Spleen (tissue), 11 donors: ENCODE data around the gene SPDYE2. TPM values are rescaled to one million over a fixed set of nuclear protein-coding genes. Genes with fewer than 3 reads are reported as not detected.
"Not testable (repeated sequence)": the region's sequence is repeated elsewhere in the genome, so short reads cannot be mapped to it uniquely, and the experiment has no call there.

ENCODE experiments used
- DNase-seq: peaks from one replicate; pipeline ENCODE4 v3.0.0-alpha.2; 2020
- H3K27ac ChIP-seq, 8 donors: fragments of 200-600 bp; sonication (generic) in 7 of 8; 1 replicate in 4 of 8; 2 replicates in 4 of 8; pipeline versions ENCODE4 v1.5.0 to v1.8.0; 2016 to 2021; ENCODE audit warnings: inconsistent platforms in 4 of 8, mild to moderate bottlenecking in 4 of 8, moderate library complexity in 1 of 8
- H3K27me3 ChIP-seq, 7 donors: fragments of 200-600 bp; sonication (generic) in 6 of 7; replicated peaks in 1 of 7; 1 replicate in 4 of 7; 2 replicates in 3 of 7; pipeline versions ENCODE4 v1.5.0 to v1.8.0; 2016 to 2021; ENCODE audit warnings: inconsistent platforms in 3 of 7, mild to moderate bottlenecking in 1 of 7
- H3K36me3 ChIP-seq, 6 donors: fragments of 200-600 bp; sonication (generic) in 5 of 6; 1 replicate in 4 of 6; 2 replicates in 2 of 6; pipeline versions ENCODE4 v1.5.0 to v1.8.0; 2016 to 2021; ENCODE audit warnings: inconsistent platforms in 2 of 6
- H3K4me1 ChIP-seq, 6 donors: fragments of 200-600 bp; sonication (generic) in 5 of 6; 1 replicate in 3 of 6; 2 replicates in 3 of 6; pipeline versions ENCODE4 v1.5.0 to v1.8.0; 2016 to 2021; ENCODE audit warnings: inconsistent platforms in 3 of 6
- H3K4me3 ChIP-seq, 8 donors: fragments of 200-600 bp; sonication (generic) in 7 of 8; 1 replicate in 4 of 8; 2 replicates in 4 of 8; pipeline versions ENCODE4 v1.5.0 to v1.8.0; 2016 to 2021; ENCODE audit warnings: inconsistent platforms in 4 of 8, mild to moderate bottlenecking in 4 of 8, moderate library complexity in 2 of 8
- H3K9me3 ChIP-seq, 8 donors: fragments of 200-600 bp; sonication (generic) in 7 of 8; 1 replicate in 4 of 8; 2 replicates in 4 of 8; pipeline versions ENCODE4 v1.5.0 to v1.8.0; 2016 to 2021; ENCODE audit warnings: inconsistent platforms in 4 of 8
- POLR2AphosphoS5 ChIP-seq, 3 donors: sonication (generic); formaldehyde crosslinking; IDR thresholded peaks; one replicate each; pipeline ENCODE4 v1.5.1; 2017; ENCODE audit warnings: antibody characterized with exemption in 3 of 3
- WGBS, 5 donors: extraction: QIAGEN DNeasy Blood & Tissue Kit in 3 of 5; methylation state at CpG; one replicate each; pipeline versions ENCODE4 v1.1.5 to v1.1.7; 2013 to 2018; 5-methylcytosine and 5-hydroxymethylcytosine counted together
- intact Hi-C: fragments of 100-400 bp; cut with DNase I; formaldehyde crosslinking; loops from one replicate; pipeline ENCODE4 v1.15.0; 2023; ENCODE audit warnings: low total_unique reads
- polyA plus RNA-seq, 3 donors: library from polyadenylated mRNA; stranded (reverse); fragments of 200-250 nt; gene quantifications; one replicate each; pipeline ENCODE4 v1.2.1, GENCODE V29; 2013
- total RNA-seq, 7 donors: library from RNA; depleted of rRNA in 3 of 7; stranded (reverse); fragments of >200 nt in 3 of 7; fragmentation: NEBNext Ultra II Directional in 4 of 7; extraction: Animal tissue kit (Norgen Biotek cat#: 25700) in 4 of 7; gene quantifications; one replicate each; pipeline versions ENCODE4 v1.1.0 to v1.2.1, GENCODE V29; 2016 to 2021
- TF ChIP-seq, protein P1 (sequence below), 11 experiments: fragments of 200-600 bp in 7 of 11; fragments of 450-650 bp in 4 of 11; sonication (generic) in 4 of 11; IDR thresholded peaks in 8 of 11; conservative IDR thresholded peaks in 3 of 11; 1 replicate in 7 of 11; 2 replicates in 4 of 11; pipeline versions ENCODE4 v1.4.0 to v1.8.0; 2016 to 2021; ENCODE audit warnings: antibody characterized with exemption in 11 of 11, inconsistent platforms in 4 of 11, mild to moderate bottlenecking in 1 of 11
- donor health status: healthy with polysubstance abuse.
- donor health status: DM: no; HTN: no; CAD: no; lungs with moderate emphysema.
- donor health status: DM: no; HTN: no; CAD: no.
- donor health status: Bipolar disorder and iron deficiency.
- donor health status: healthy.
- donor health status: DM: no; HTN: no; CAD: no.
- donor health status: DM: yes; HTN: yes; CAD: no.

SPDYE2 gene
- total and polyA plus RNA-seq, 10 donors, result 0.13 to 0.52 (median 0.37) TPM; not detected in 7

DNA sequence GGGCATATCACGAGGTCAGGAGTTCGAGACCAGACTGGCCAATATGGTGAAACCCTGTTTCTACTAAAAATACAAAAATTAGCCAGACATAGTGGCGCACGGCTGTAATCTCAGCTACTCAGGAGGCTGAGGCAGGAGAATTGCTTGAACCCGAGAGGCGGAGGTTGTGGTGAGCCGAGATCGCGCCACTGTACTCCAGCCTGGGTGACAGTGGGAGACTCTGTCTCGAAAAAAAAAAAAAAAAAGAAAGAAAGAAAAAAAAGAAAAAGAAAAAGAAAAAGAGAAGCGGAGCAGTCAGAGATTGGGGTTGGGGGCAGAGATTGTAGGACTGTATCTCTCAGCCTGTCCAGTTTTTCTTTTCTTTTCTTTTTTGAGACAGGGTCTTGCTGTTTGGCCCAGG, 8.3 kb upstream of the SPDYE2 start:
- DNase-seq, H3K36me3 ChIP-seq, H3K4me1 ChIP-seq, H3K27ac ChIP-seq, H3K27me3 ChIP-seq, H3K9me3 ChIP-seq, intact Hi-C loops, H3K4me3 ChIP-seq: not testable (repeated sequence)
- WGBS, 5 donors, result 80 to 100% (median 95%) methylated on average over 1 to 7 of the region's 11 CpGs

- H3K4me3 ChIP-seq, H3K27me3 ChIP-seq, intact Hi-C loops, H3K4me1 ChIP-seq, H3K9me3 ChIP-seq, DNase-seq, H3K27ac ChIP-seq, H3K36me3 ChIP-seq: not testable (repeated sequence)
- WGBS, 5 donors, result no CpG with 5 or more reads among the region's 8 CpGs
Observed at GRCh38 chr7:102543596-102543995, 7.4 kb upstream of the SPDYE2 start, which contains the start of gene UPK3BL2. UPK3BL2 (minus strand) TSS chr7:102543696; CDS start chr7:102543636, 60 bp downstream.

GRCh38 chr7:102544372-102544771, 6.7 kb upstream of the SPDYE2 start:
- DNase-seq, H3K4me3 ChIP-seq, H3K36me3 ChIP-seq, H3K27me3 ChIP-seq, intact Hi-C loops, H3K4me1 ChIP-seq, H3K9me3 ChIP-seq, H3K27ac ChIP-seq: not testable (repeated sequence)
- no CpG with 5 or more reads among the region's 1 CpG for WGBS, 5 donors

GRCh38 chr7:102545288-102545687, 5.7 kb upstream of the SPDYE2 start:
- H3K9me3 ChIP-seq, H3K4me3 ChIP-seq, H3K36me3 ChIP-seq, DNase-seq, intact Hi-C loops, H3K27ac ChIP-seq, H3K27me3 ChIP-seq, H3K4me1 ChIP-seq: not testable (repeated sequence)
- WGBS, 5 donors, result 80 to 87% (median 85%) methylated on average over 6 to 9 of the region's 12 CpGs; no CpG with 5 or more reads in 2 of the 5 donors

DNA sequence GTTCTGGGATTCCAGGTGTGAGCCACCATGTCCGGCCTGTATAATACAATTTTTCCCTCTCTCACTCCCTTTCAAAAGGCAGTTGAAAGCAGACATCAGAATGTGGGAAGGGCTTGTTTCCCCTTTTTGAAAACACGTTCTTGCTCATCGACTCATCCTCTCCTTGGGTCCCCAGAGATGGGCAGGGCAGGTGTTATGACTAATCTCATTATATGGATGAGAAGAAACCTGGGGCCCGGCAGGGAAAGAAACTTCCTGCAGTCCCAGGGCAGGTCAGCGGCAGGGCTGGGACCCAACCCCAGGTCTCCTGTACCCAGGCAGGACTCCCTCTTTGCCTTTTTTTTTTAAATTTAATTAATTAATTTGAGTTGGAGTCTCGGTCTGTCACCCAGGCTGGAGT, 4.7 kb upstream of the SPDYE2 start:
- WGBS, 5 donors, result 67 to 86% (median 82%) methylated on average over 1 to 2 of the region's 6 CpGs; no CpG with 5 or more reads in 1 of the 5 donors
- DNase-seq, H3K9me3 ChIP-seq, intact Hi-C loops, H3K27me3 ChIP-seq, H3K36me3 ChIP-seq, H3K4me3 ChIP-seq, H3K27ac ChIP-seq, H3K4me1 ChIP-seq: not testable (repeated sequence)

DNA sequence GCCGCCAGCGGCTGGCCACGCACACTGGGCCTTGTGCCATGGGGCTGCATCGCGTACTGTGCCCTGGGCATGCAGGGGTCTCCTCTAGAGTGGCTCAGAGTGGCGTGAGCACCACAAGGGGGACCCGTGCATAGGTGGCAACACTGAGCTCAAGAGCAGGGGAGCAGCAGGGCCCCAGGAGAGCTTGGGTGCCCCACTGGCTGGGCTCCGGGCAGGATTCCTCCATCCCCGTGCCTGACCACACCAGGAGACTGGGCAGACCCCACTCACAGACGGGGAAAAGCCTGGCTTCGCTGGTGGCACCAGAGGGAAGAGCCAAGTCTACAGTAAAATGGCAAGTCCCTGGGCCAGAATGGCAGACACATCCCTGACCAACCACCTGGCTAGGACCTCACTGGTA, 17.6 kb downstream of the SPDYE2 start:
- DNase-seq, result peak; percentile 53
- intact Hi-C loops, H3K27me3 ChIP-seq: not testable (repeated sequence)

GRCh38 chr7:102572261-102573239, 21.5 kb downstream of the SPDYE2 start, which contains the start of gene POLR2J3:
POLR2J3 (minus strand) TSS chr7:102572583; CDS start chr7:102572521, 62 bp downstream.
- H3K9me3 ChIP-seq, H3K36me3 ChIP-seq, H3K4me1 ChIP-seq, intact Hi-C loops, H3K27me3 ChIP-seq: not testable (repeated sequence)
- TF ChIP-seq, protein P1, sequence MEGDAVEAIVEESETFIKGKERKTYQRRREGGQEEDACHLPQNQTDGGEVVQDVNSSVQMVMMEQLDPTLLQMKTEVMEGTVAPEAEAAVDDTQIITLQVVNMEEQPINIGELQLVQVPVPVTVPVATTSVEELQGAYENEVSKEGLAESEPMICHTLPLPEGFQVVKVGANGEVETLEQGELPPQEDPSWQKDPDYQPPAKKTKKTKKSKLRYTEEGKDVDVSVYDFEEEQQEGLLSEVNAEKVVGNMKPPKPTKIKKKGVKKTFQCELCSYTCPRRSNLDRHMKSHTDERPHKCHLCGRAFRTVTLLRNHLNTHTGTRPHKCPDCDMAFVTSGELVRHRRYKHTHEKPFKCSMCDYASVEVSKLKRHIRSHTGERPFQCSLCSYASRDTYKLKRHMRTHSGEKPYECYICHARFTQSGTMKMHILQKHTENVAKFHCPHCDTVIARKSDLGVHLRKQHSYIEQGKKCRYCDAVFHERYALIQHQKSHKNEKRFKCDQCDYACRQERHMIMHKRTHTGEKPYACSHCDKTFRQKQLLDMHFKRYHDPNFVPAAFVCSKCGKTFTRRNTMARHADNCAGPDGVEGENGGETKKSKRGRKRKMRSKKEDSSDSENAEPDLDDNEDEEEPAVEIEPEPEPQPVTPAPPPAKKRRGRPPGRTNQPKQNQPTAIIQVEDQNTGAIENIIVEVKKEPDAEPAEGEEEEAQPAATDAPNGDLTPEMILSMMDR (IDR thresholded peaks at IDR 0.05 in 8 of 11, conservative IDR thresholded peaks at IDR 0.05 in 3 of 11), result peak in 9 of 11 experiments; percentile 32 to 88 (median 67)
- TF ChIP-seq POLR2AphosphoS5 (IDR thresholded peaks at IDR 0.05), result peak; percentile 58 to 88 (median 81)
- DNase-seq, result peak; percentile 98
- Histone ChIP-seq H3K27ac (peak within 1 kb of the TSS; percentile 63 to 89 (median 81)), H3K4me3 (peak within 1 kb of the TSS; percentile 56 to 90 (median 75))
- 0% methylated on average over 38 to 53 of the region's 64 CpGs for WGBS, 5 donors

More for the DNA sequence above, 17.6 kb downstream of the SPDYE2 start:
- WGBS, 5 donors, result 75 to 91% (median 88%) methylated on average over 3 to 4 of the region's 11 CpGs; no CpG with 5 or more reads in 1 of the 5 donors
- not testable (repeated sequence) for H3K36me3 ChIP-seq, H3K9me3 ChIP-seq, H3K4me1 ChIP-seq, H3K4me3 ChIP-seq, H3K27ac ChIP-seq

DNA sequence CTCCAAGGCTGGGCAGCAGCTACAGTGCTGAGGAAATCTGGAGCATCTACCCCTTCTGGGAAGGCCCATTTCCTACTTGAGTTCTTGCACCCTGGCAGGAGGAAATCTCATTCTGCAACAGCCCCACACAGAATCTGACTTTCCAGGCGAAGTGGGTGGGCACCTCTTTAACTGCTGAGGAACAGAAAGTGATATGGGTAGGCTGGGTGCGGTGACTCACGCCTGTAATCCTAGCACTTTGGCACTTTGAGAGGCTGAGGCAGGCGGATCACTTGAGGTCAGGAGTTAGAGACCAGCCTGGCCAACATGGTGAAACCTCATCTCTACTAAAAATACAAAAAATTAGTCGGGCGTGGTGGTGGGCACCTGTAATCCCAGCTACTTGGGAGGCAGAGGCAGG, 23.6 kb downstream of the SPDYE2 start:
- H3K27me3 ChIP-seq, intact Hi-C loops: not testable (repeated sequence)
- no CpG with 5 or more reads among the region's 6 CpGs for WGBS, 5 donors

DNA sequence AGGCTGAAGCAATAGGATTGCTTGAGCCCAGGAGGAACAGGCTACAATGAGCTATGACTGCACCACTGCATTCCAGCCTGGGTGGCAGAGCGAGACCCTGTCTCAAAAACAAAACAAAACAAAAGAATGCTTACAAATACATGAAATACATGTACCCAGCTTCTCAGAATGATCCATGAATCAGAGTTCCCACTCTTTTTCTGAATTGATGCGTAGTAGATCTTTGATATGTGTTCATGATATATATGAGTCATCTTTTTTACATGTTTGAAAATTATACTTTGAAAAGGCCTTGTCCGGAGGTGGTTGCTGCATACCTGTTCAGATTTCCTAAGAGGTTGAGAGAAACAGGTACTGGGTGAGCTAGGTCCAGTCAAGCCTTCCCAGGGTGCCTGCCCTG, 25.3 kb downstream of the SPDYE2 start:
- DNase-seq, result not testable (repeated sequence)

More for the DNA sequence above, 23.6 kb downstream of the SPDYE2 start:
- H3K27ac ChIP-seq, H3K4me1 ChIP-seq, H3K4me3 ChIP-seq, H3K9me3 ChIP-seq, H3K36me3 ChIP-seq, DNase-seq: not testable (repeated sequence)

More for the DNA sequence above, 25.3 kb downstream of the SPDYE2 start:
- H3K27me3 ChIP-seq, intact Hi-C loops, H3K9me3 ChIP-seq, H3K4me1 ChIP-seq, H3K36me3 ChIP-seq, H3K27ac ChIP-seq, H3K4me3 ChIP-seq: not testable (repeated sequence)
- no CpG with 5 or more reads among the region's 3 CpGs for WGBS, 5 donors
